Activated CD4-positive, alpha-beta T cell treated with anti-CD3 and anti-CD28 coated beads for 1 hour (primary cell): Measurements from ENCODE around the gene EFNB2.
A peak's percentile ranks its signal among the peaks of the same experiment; 100 is the strongest.

Experiments
- DNase-seq: peaks from one replicate; pipeline ENCODE4 v3.0.0-alpha.2; 2020

EFNB2 gene

GRCh38 chr13:106550570-106551135 lies 15.2 kb upstream of the EFNB2 start:
- DNase-seq: no peak

- no peak for DNase-seq
These were observed 12.7 kb upstream of the EFNB2 start for GRCh38 chr13:106548064-106548696.

GRCh38 chr13:106541826-106542225 lies 6.4 kb upstream of the EFNB2 start:
- DNase-seq: no peak

GRCh38 chr13:106540613-106541012 lies 5.2 kb upstream of the EFNB2 start:
- DNase-seq: no peak

- no peak for DNase-seq
These were observed 2.1 kb upstream of the EFNB2 start for GRCh38 chr13:106537521-106537920.

- peak; percentile 78 for DNase-seq
These were observed 977 bp upstream of the EFNB2 start for GRCh38 chr13:106536244-106537034.

- DNase-seq: no peak
These were observed 567 bp downstream of the EFNB2 start for GRCh38 chr13:106534639-106535551.

GRCh38 chr13:106533943-106534638 lies 1.4 kb downstream of the EFNB2 start:
- no peak for DNase-seq

- no peak for DNase-seq
These were observed 2.1 kb downstream of the EFNB2 start for GRCh38 chr13:106533101-106533942.

- no peak for DNase-seq
These were observed 3.1 kb downstream of the EFNB2 start for GRCh38 chr13:106532111-106532929.

- no peak for DNase-seq
These were observed 4.4 kb downstream of the EFNB2 start for GRCh38 chr13:106530980-106531481.

GRCh38 chr13:106530171-106530851 lies 5.2 kb downstream of the EFNB2 start:
- DNase-seq: no peak

GRCh38 chr13:106529415-106530170 lies 5.9 kb downstream of the EFNB2 start:
- no peak for DNase-seq

- no peak for DNase-seq
These were observed 6.6 kb downstream of the EFNB2 start for GRCh38 chr13:106528718-106529414.

GRCh38 chr13:106527826-106528225 lies 7.6 kb downstream of the EFNB2 start:
- no peak for DNase-seq

- no peak for DNase-seq
These were observed 8.0 kb downstream of the EFNB2 start for GRCh38 chr13:106527445-106527801.

- no peak for DNase-seq
These were observed 8.6 kb downstream of the EFNB2 start for GRCh38 chr13:106526738-106527444.

GRCh38 chr13:106525865-106526264 lies 9.6 kb downstream of the EFNB2 start:
- DNase-seq: no peak
